Hematopoietic multipotent progenitor cell treated with erythropoietin and hydrocortisone succinate and interleukin-3 and kit ligand, for 4 days (in vitro differentiated cells): Measurements from ENCODE around the gene ABR.
"Not testable (repeated sequence)": the region's sequence is repeated elsewhere in the genome, so short reads cannot be mapped to it uniquely, and the experiment has no call there.

Experiments
- DNase-seq: peaks from one replicate; pipeline ENCODE4 v3.0.0-alpha.2; 2015

The ABR gene

GRCh38 chr17:975371-975915, 204.3 kb downstream of the ABR start:
- DNase-seq, result no peak

- not testable (repeated sequence) for DNase-seq
These were observed 205.0 kb downstream of the ABR start for GRCh38 chr17:974778-975177.

- no peak for DNase-seq
These were observed 206.7 kb downstream of the ABR start for GRCh38 chr17:973053-973452.

GRCh38 chr17:971861-972260, 207.9 kb downstream of the ABR start:
- not testable (repeated sequence) for DNase-seq

- no peak for DNase-seq
These were observed 209.4 kb downstream of the ABR start for GRCh38 chr17:970364-970763.

- peak; percentile 21 for DNase-seq
These were observed 209.9 kb downstream of the ABR start for GRCh38 chr17:969811-970355.

- no peak for DNase-seq
These were observed 210.7 kb downstream of the ABR start for GRCh38 chr17:968812-969730.

GRCh38 chr17:967122-967521, 212.7 kb downstream of the ABR start:
- DNase-seq, result no peak

- DNase-seq, result no peak
These were observed 214.3 kb downstream of the ABR start for GRCh38 chr17:965311-965989.

GRCh38 chr17:964876-965275, 214.9 kb downstream of the ABR start:
- DNase-seq, result peak; percentile 20

- no peak for DNase-seq
These were observed 217.1 kb downstream of the ABR start for GRCh38 chr17:962670-963069.

GRCh38 chr17:962166-962565, 217.6 kb downstream of the ABR start:
- no peak for DNase-seq

GRCh38 chr17:958712-959451, 220.9 kb downstream of the ABR start:
- no peak for DNase-seq

- no peak for DNase-seq
These were observed 221.8 kb downstream of the ABR start for GRCh38 chr17:957856-958421.

- DNase-seq, result no peak
These were observed 222.9 kb downstream of the ABR start for GRCh38 chr17:956905-957304.

- DNase-seq, result no peak
These were observed 225.2 kb downstream of the ABR start for GRCh38 chr17:954431-955164.

GRCh38 chr17:953767-954166, 226.0 kb downstream of the ABR start:
- no peak for DNase-seq
